ENCODE data around the gene ZP1.

DNA sequence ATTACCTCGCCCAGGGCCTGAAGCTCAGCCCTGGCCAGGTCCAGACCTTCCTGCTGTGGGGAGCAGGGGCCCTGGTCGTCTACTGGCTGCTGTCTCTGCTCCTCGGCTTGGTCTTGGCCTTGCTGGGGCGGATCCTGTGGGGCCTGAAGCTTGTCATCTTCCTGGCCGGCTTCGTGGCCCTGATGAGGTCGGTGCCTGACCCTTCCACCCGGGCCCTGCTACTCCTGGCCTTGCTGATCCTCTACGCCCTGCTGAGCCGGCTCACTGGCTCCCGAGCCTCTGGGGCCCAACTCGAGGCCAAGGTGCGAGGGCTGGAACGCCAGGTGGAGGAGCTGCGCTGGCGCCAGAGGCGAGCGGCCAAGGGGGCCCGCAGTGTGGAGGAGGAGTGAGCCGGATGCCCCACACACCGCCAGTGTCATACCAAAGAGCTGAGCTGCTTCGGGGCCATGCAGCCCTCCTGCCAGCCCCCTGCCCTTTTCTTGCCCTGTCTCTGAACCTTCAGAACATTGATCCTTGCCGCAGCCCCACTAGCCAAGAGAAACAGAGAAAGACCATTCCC is 54.5 kb downstream of the ZP1 start:
- TF ChIP-seq, protein P1, sequence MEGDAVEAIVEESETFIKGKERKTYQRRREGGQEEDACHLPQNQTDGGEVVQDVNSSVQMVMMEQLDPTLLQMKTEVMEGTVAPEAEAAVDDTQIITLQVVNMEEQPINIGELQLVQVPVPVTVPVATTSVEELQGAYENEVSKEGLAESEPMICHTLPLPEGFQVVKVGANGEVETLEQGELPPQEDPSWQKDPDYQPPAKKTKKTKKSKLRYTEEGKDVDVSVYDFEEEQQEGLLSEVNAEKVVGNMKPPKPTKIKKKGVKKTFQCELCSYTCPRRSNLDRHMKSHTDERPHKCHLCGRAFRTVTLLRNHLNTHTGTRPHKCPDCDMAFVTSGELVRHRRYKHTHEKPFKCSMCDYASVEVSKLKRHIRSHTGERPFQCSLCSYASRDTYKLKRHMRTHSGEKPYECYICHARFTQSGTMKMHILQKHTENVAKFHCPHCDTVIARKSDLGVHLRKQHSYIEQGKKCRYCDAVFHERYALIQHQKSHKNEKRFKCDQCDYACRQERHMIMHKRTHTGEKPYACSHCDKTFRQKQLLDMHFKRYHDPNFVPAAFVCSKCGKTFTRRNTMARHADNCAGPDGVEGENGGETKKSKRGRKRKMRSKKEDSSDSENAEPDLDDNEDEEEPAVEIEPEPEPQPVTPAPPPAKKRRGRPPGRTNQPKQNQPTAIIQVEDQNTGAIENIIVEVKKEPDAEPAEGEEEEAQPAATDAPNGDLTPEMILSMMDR (IDR thresholded peaks at IDR 0.05) = no peak
- TF ChIP-seq POLR2A (IDR thresholded peaks at IDR 0.05) = no peak

Data from Peyer's patch (tissue), 4 donors.